Esophagus muscularis mucosa (tissue), 3 donors: ENCODE data around the gene LRRC53.

ENCODE experiments used
- CTCF ChIP-seq, 3 experiments: fragments of 200-600 bp in 2 of 3; fragments of 450-650 bp in 1 of 3; sonication (generic) in 2 of 3; IDR thresholded peaks; one replicate each; pipeline ENCODE4 v1.5.1; 2017 to 2019; ENCODE audit warnings: antibody characterized with exemption in 3 of 3, mild to moderate bottlenecking in 2 of 3, moderate library complexity in 1 of 3
- POLR2AphosphoS5 ChIP-seq, 2 donors: sonication (generic); formaldehyde crosslinking; IDR thresholded peaks; one replicate each; pipeline ENCODE4 v1.6.1; 2017; ENCODE audit warnings: antibody characterized with exemption in 2 of 2

- TF ChIP-seq POLR2AphosphoS5 (IDR thresholded peaks at IDR 0.05) (no peak), CTCF (IDR thresholded peaks at IDR 0.05) (no peak)
Observed at GRCh38 chr1:74420467-74420866, 91.9 kb downstream of the LRRC53 start.
